ACC112 (cell line): ENCODE results near the gene GALNT10.

Experiments
- H2AFZ ChIP-seq: fragments of 200-600 bp; sonication (generic); one replicate; pipeline ENCODE4 v1.6.0; 2017; ENCODE audit warnings: antibody characterized with exemption, low read length; ENCODE audit not compliant: unreplicated experiment
- H3K27ac ChIP-seq: fragments of 200-600 bp; sonication (generic); 2 replicates; pipeline ENCODE4 v1.5.1; 2014; ENCODE audit warnings: low read depth, mild to moderate bottlenecking, antibody characterized with exemption, low read length, moderate library complexity
- H3K27me3 ChIP-seq: fragments of 200-600 bp; sonication (generic); 2 replicates; pipeline ENCODE4 v1.6.1; 2014; ENCODE audit warnings: mild to moderate bottlenecking, antibody characterized with exemption, low read length, moderate library complexity, mixed read lengths; ENCODE audit not compliant: insufficient read depth
- H3K36me3 ChIP-seq: fragments of 200-600 bp; sonication (generic); 2 replicates; pipeline ENCODE4 v1.6.1; 2016; ENCODE audit warnings: mild to moderate bottlenecking, antibody characterized with exemption, low read length, moderate library complexity, mixed read lengths; ENCODE audit not compliant: insufficient read depth
- H3K4me1 ChIP-seq: fragments of 200-600 bp; sonication (generic); one replicate; pipeline ENCODE4 v1.6.1; 2016; ENCODE audit warnings: low read length, mixed read lengths; ENCODE audit not compliant: insufficient read depth, unreplicated experiment, control insufficient read depth
- H3K4me3 ChIP-seq: fragments of 200-600 bp; sonication (generic); 2 replicates; pipeline ENCODE4 v1.5.1; 2014; ENCODE audit warnings: mild to moderate bottlenecking, low read depth, low read length
- H3K79me2 ChIP-seq: fragments of 200-600 bp; sonication (generic); one replicate; pipeline ENCODE4 v1.6.0; 2016; ENCODE audit warnings: low read length; ENCODE audit not compliant: control insufficient read depth, unreplicated experiment, insufficient read depth

Gene GALNT10

DNA sequence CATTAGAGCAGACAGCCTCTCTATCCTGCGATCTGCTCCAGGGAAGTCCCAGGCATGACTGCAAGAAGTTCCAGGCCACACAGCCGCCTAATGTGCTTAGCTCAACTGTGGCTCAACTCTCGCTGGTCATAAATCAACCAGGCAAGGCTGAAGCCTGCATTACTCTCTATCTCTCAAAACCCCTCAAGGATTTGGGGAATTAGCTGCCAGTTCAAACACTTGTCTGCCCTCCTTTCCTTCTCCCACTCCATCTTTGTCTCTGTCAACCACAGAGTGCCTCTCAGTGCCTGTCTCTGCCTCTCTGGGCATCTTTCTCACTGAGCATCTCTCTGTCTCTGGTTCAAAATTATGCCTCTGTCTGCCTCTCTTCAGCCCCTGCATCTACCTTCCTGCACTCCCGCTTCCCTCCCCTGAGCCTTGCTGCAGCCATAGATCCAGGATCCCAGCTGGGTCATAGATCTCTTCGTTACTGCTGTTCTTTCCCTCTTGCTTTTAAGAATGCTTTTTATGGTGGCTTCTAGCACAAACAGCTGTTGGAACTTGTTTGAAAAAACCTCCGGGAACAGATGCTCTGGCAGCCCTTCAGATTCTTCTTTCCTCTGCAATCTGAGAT lies 27.9 kb upstream of the GALNT10 start:
- Histone ChIP-seq H3K27me3 (peaks cover 43% of the 10 kb centered on the region), H3K4me1 (peaks cover 8% of the 10 kb centered on the region), H3K79me2 (no peaks in the 10 kb centered on the region), H3K36me3 (no peaks in the 10 kb centered on the region), H2AFZ (no peak overlapping the region), H3K27ac (no peak overlapping the region), H3K4me3 (no peak overlapping the region)

GRCh38 chr5:154163327-154164248 lies 26.9 kb upstream of the GALNT10 start:
- Histone ChIP-seq H3K27ac (no peak overlapping the region), H3K79me2 (no peaks in the 10 kb centered on the region)

DNA sequence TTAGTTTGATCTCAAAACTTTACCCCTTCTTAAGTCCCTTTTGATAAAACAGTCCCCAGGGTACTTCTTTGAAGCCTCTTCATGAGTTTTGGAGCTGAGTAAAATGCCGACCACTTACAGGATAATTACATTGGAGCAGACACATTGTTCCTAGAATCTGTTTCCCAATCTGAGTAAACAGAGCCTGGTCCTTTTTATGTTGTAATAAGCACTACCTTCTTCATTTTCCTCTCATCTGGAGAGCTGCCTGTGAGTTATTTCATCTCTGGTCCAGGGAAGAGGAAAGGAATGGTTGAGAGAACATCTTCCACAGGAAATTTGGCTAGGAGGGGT lies 26.3 kb upstream of the GALNT10 start:
- H3K27me3 ChIP-seq: peaks cover 43% of the 10 kb centered on the region
- H3K4me1 ChIP-seq: peaks cover 8% of the 10 kb centered on the region
- H2AFZ ChIP-seq: no peak overlapping the region
- H3K79me2 ChIP-seq: no peaks in the 10 kb centered on the region
- no peak overlapping the region for H3K27ac ChIP-seq
- H3K4me3 ChIP-seq: no peak overlapping the region
- no peaks in the 10 kb centered on the region for H3K36me3 ChIP-seq

More at GRCh38 chr5:154163327-154164248, 26.9 kb upstream of the GALNT10 start:
- H3K27me3 ChIP-seq: peaks cover 43% of the 10 kb centered on the region
- no peak overlapping the region for H3K4me3 ChIP-seq
- H3K4me1 ChIP-seq: peaks cover 8% of the 10 kb centered on the region
- H2AFZ ChIP-seq: no peak overlapping the region
- no peaks in the 10 kb centered on the region for H3K36me3 ChIP-seq

DNA sequence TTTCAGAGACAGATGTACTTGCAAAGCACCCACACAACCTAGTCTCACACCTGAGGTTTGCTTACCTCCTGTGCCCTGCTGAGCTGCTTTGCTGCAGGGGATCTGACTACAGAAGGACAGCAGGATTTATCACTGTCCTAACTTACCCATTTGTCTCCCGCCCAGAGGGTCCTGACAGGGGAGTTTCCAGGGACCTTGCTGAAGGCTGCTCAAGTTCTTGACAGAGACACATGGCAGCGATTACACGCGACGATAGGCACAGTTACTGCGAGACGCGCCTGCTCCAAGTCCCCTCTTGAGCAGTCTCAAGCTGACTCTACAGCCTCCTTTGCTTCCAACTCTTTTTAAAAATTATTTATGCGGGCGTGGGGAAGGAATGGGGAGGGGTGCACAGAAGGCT lies 24.6 kb upstream of the GALNT10 start:
- Histone ChIP-seq H2AFZ (no peak overlapping the region), H3K4me3 (no peak overlapping the region), H3K4me1 (no peaks in the 10 kb centered on the region), H3K36me3 (no peaks in the 10 kb centered on the region), H3K27ac (no peak overlapping the region), H3K79me2 (no peaks in the 10 kb centered on the region), H3K27me3 (peaks cover 43% of the 10 kb centered on the region)

- no peak overlapping the region for H3K4me3 ChIP-seq
- no peaks in the 10 kb centered on the region for H3K4me1 ChIP-seq
- peaks cover 41% of the 10 kb centered on the region for H3K27me3 ChIP-seq
- no peaks in the 10 kb centered on the region for H3K36me3 ChIP-seq
- H2AFZ ChIP-seq: no peak overlapping the region
- H3K27ac ChIP-seq: no peak overlapping the region
- H3K79me2 ChIP-seq: no peaks in the 10 kb centered on the region
These were observed 23.4 kb upstream of the GALNT10 start for GRCh38 chr5:154166901-154167791.

DNA sequence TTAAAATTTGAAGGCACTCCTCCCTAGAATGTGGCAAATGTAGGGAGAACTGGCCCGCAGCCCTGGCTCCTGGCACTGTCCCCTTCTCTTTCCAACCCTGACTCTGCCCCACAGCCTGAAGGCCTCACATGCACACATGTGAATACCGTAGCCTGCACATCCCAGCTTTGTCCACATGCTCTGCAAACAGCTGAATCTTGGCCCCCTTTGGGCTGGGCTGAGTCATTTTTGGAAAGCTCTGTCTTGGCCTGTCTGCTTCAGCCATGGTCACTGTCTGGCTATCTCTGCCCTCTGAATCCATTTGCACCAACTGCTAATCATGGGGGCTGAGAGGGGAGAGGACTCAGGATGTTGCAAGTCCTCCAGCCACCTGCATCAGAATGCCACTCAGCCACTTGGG lies 22.1 kb upstream of the GALNT10 start:
- Histone ChIP-seq H3K4me1 (no peaks in the 10 kb centered on the region), H3K27ac (no peak overlapping the region), H3K79me2 (no peaks in the 10 kb centered on the region), H2AFZ (no peak overlapping the region), H3K4me3 (no peak overlapping the region), H3K36me3 (no peaks in the 10 kb centered on the region), H3K27me3 (peaks cover 29% of the 10 kb centered on the region)

- Histone ChIP-seq H3K4me1 (peaks cover 6% of the 10 kb centered on the region), H3K27me3 (no peaks in the 10 kb centered on the region), H3K4me3 (no peak overlapping the region), H3K27ac (no peak overlapping the region), H3K79me2 (no peaks in the 10 kb centered on the region), H2AFZ (no peak overlapping the region), H3K36me3 (no peaks in the 10 kb centered on the region)
These were observed 17.7 kb upstream of the GALNT10 start for GRCh38 chr5:154172785-154173184.

- no peaks in the 10 kb centered on the region for H3K79me2 ChIP-seq
- no peaks in the 10 kb centered on the region for H3K36me3 ChIP-seq
- no peak overlapping the region for H3K4me3 ChIP-seq
- no peak overlapping the region for H2AFZ ChIP-seq
- no peak overlapping the region for H3K27ac ChIP-seq
- no peaks in the 10 kb centered on the region for H3K27me3 ChIP-seq
- H3K4me1 ChIP-seq: peaks cover 6% of the 10 kb centered on the region
These were observed 16.4 kb upstream of the GALNT10 start for GRCh38 chr5:154174091-154174490.

DNA sequence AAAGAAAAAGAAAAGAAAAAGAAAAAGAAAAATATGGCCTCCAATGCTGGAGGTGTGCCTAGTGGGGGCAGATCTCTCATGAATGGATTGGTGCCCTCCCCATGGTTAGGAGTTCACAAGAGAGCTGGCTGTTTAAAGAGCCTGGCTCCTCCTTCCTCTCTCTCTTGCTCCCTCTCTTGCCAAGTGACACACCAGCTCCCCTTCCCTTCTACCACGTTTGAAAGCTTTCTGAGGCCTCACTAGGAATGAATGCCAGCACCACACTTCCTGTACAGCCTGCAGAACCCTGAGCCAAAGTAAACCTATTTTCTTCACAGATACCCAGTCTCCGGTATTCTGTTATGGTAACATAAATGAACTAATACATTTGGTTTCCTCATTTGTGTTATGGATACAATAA lies 14.4 kb upstream of the GALNT10 start:
- Histone ChIP-seq H3K36me3 (no peaks in the 10 kb centered on the region), H2AFZ (peak overlapping the region; percentile 13), H3K27ac (peak overlapping the region; percentile 38), H3K27me3 (no peaks in the 10 kb centered on the region), H3K4me1 (peaks cover 6% of the 10 kb centered on the region), H3K4me3 (no peak overlapping the region), H3K79me2 (no peaks in the 10 kb centered on the region)

- H3K36me3 ChIP-seq: no peaks in the 10 kb centered on the region
- no peak overlapping the region for H2AFZ ChIP-seq
- no peaks in the 10 kb centered on the region for H3K79me2 ChIP-seq
- H3K27me3 ChIP-seq: no peaks in the 10 kb centered on the region
- H3K27ac ChIP-seq: no peak overlapping the region
- H3K4me1 ChIP-seq: peaks cover 6% of the 10 kb centered on the region
- H3K4me3 ChIP-seq: no peak overlapping the region
These were observed 11.9 kb upstream of the GALNT10 start for GRCh38 chr5:154178661-154179060.
